Naive thymus-derived CD4-positive, alpha-beta T cell (primary cell): Measurements from ENCODE around the gene SRRM3. TPM values are rescaled to one million over a fixed set of nuclear protein-coding genes. Genes with fewer than 3 reads are reported as not detected.
"Not testable (repeated sequence)": the region's sequence is repeated elsewhere in the genome, so short reads cannot be mapped to it uniquely, and the experiment has no call there.

Experiments used
- ATAC-seq: fragments of 150-1000 bp; cut with Tn5 transposase; 2 replicates; pipeline ENCODE4 v1.10.0; 2021; ENCODE audit warnings: mild to moderate bottlenecking, moderate library complexity
- CTCF ChIA-PET: fragments of 350-600 bp; sonication (Branson Sonifier 250); formaldehyde crosslinking; loops from one replicate; lab custom pipeline; 2021; ENCODE audit warnings: antibody characterized with exemption; lab: Charles Lee
- POLR2A ChIA-PET: fragments of 350-600 bp; sonication (Branson Sonifier 250); formaldehyde crosslinking; loops from one replicate; lab custom pipeline; 2021; ENCODE audit warnings: antibody characterized with exemption, inconsistent platforms; lab: Charles Lee
- DNase-seq, 9 donors: peaks; one replicate each; pipeline versions ENCODE4 v3.0.0 to v3.0.0-alpha.2; 2020 to 2022; ENCODE audit warnings: mixed read lengths in 1 of 9
- H3K27ac ChIP-seq: one replicate; pipeline ENCODE4 v1.7.0; 2013; ENCODE audit warnings: mild to moderate bottlenecking, low read depth, low read length, moderate library complexity
- H3K27me3 ChIP-seq, 2 donors: one replicate each; pipeline ENCODE4 v1.7.0; 2013; ENCODE audit warnings: low read length in 2 of 2, mild to moderate bottlenecking in 2 of 2, moderate library complexity in 2 of 2; ENCODE audit not compliant: control insufficient read depth in 2 of 2, insufficient read depth in 2 of 2
- H3K36me3 ChIP-seq, 3 experiments: 1 replicate in 2 of 3; 2 replicates in 1 of 3; pipeline ENCODE4 v1.7.0; 2013; ENCODE audit warnings: low read length in 3 of 3, mild to moderate bottlenecking in 3 of 3, moderate library complexity in 1 of 3; ENCODE audit not compliant: insufficient read depth in 3 of 3, control insufficient read depth in 2 of 3
- H3K4me1 ChIP-seq, 2 donors: one replicate each; pipeline ENCODE4 v1.7.0; 2013; ENCODE audit warnings: low read length in 2 of 2, mild to moderate bottlenecking in 2 of 2, moderate library complexity in 1 of 2; ENCODE audit not compliant: control insufficient read depth in 2 of 2, insufficient read depth in 2 of 2
- H3K4me3 ChIP-seq: 2 replicates; pipeline ENCODE4 v1.7.0; 2013; ENCODE audit warnings: mild to moderate bottlenecking, low read length
- H3K9me3 ChIP-seq, 3 experiments: 1 replicate in 2 of 3; 2 replicates in 1 of 3; pipeline ENCODE4 v1.7.0; 2013; ENCODE audit warnings: low read length in 3 of 3; ENCODE audit not compliant: control insufficient read depth in 2 of 3
- H3K27ac Mint-ChIP-seq, 9 donors: one replicate each; pipeline ENCODE4 v1.8.0; 2020 to 2022; ENCODE audit warnings: mixed read lengths in 9 of 9, mild to moderate bottlenecking in 8 of 9, moderate library complexity in 5 of 9, inconsistent platforms in 2 of 9
- H3K27me3 Mint-ChIP-seq, 5 donors: one replicate each; pipeline ENCODE4 v1.8.0; 2021 to 2022; ENCODE audit warnings: mixed read lengths in 5 of 5, mild to moderate bottlenecking in 1 of 5
- H3K36me3 Mint-ChIP-seq, 5 donors: one replicate each; pipeline ENCODE4 v1.8.0; 2020 to 2022; ENCODE audit warnings: mixed read lengths in 5 of 5, mild to moderate bottlenecking in 3 of 5, inconsistent platforms in 1 of 5
- H3K4me1 Mint-ChIP-seq, 7 donors: one replicate each; pipeline ENCODE4 v1.8.0; 2020 to 2022; ENCODE audit warnings: mixed read lengths in 7 of 7, mild to moderate bottlenecking in 3 of 7, inconsistent platforms in 1 of 7
- H3K4me3 Mint-ChIP-seq, 10 donors: one replicate each; pipeline ENCODE4 v1.8.0; 2020 to 2022; ENCODE audit warnings: mild to moderate bottlenecking in 10 of 10, mixed read lengths in 10 of 10, moderate library complexity in 6 of 10, inconsistent platforms in 2 of 10
- H3K9me3 Mint-ChIP-seq, 11 donors: one replicate each; pipeline ENCODE4 v1.8.0; 2020 to 2022; ENCODE audit warnings: mixed read lengths in 11 of 11, mild to moderate bottlenecking in 4 of 11, inconsistent platforms in 1 of 11, moderate library complexity in 1 of 11
- intact Hi-C, 2 donors: fragments of 100-400 bp; cut with micrococcal nuclease; formaldehyde crosslinking; loops; one replicate each; pipeline ENCODE4 v1.15.1; 2023
- polyA plus RNA-seq, 2 donors: library from polyadenylated mRNA; unstranded; fragments of 300-500 nt; fragmentation: Illumina TruSeq; gene quantifications; one replicate each; pipeline ENCODE4 v1.2.3, GENCODE V29; 2021
- total RNA-seq, 6 experiments: library from RNA in 5 of 6; stranded (reverse) in 5 of 6; gene quantifications; 1 replicate in 5 of 6; 2 replicates in 1 of 6; pipeline ENCODE4 v1.2.3 and lab custom pipeline; 2021 to 2026

SRRM3 gene
- total and polyA plus RNA-seq, 7 experiments from 2014 or later = not detected

GRCh38 chr7:76311838-76312237 lies 110.1 kb downstream of the SRRM3 start:
- H3K36me3 Mint-ChIP-seq, ATAC-seq, H3K27ac ChIP-seq, H3K36me3 ChIP-seq, H3K4me3 ChIP-seq, H3K27ac Mint-ChIP-seq, H3K9me3 Mint-ChIP-seq, DNase-seq, H3K4me1 ChIP-seq, H3K9me3 ChIP-seq, H3K27me3 ChIP-seq, H3K4me3 Mint-ChIP-seq, H3K27me3 Mint-ChIP-seq: not testable (repeated sequence)
- peaks cover 5 to 11% (median 6%) of the 10 kb centered on the region in 7 donors for H3K4me1 Mint-ChIP-seq
- intact Hi-C loops = loop anchor here (5.0 to 10.0 kb wide), 2 partner anchors 397 to 445 kb away; partner anchors contain the start of gene POR (in 2 of the 2)
- ChIA-PET POLR2A (interaction anchor here (0.6 kb wide), 1 partner anchor 109 kb away, joined by 3 read pairs; no protein-coding TSS in a partner anchor), CTCF (interaction anchor here (0.6 to 8.0 kb wide), 5 partner anchors 13 to 164 kb away, joined by 4 to 79 read pairs (median 4); no protein-coding TSS in a partner anchor)

- H3K4me3 Mint-ChIP-seq = peak overlapping the region in 4 of 10 donors; percentile 33 to 70 (median 60)
- Histone ChIP-seq H3K9me3 (no peaks in the 10 kb centered on the region), H3K4me1 (peaks cover 11 to 12% of the 10 kb centered on the region in 2 donors), H3K27ac (no peak overlapping the region), H3K36me3 (peaks cover 0 to 6% (median 0%) of the 10 kb centered on the region in 3 experiments), H3K27me3 (no peaks in the 10 kb centered on the region), H3K4me3 (no peak overlapping the region)
- H3K27me3 Mint-ChIP-seq = no peaks in the 10 kb centered on the region
- DNase-seq = peak; percentile 90 to 97 (median 93)
- ChIA-PET POLR2A (interaction anchor here (0.6 to 2.2 kb wide), 10 partner anchors 10 to 136 kb away, joined by 3 to 10 read pairs (median 4); partner anchors contain the start of gene YWHAG), CTCF (interaction anchor here (0.6 to 8.0 kb wide), 22 partner anchors 9 to 181 kb away, joined by 3 to 79 read pairs (median 4); no protein-coding TSS in a partner anchor)
- H3K27ac Mint-ChIP-seq = peak overlapping the region in 3 of 9 donors; percentile 8 to 86 (median 64)
- ATAC-seq = peak; percentile 85
- no peaks in the 10 kb centered on the region for H3K36me3 Mint-ChIP-seq
- H3K9me3 Mint-ChIP-seq = peaks cover 0 to 3% (median 0%) of the 10 kb centered on the region in 11 donors
- H3K4me1 Mint-ChIP-seq = peaks cover 13 to 27% (median 23%) of the 10 kb centered on the region in 7 donors
- intact Hi-C loops = loop anchor here (1.0 to 10.0 kb wide), 7 partner anchors 11 to 448 kb away; partner anchors contain the start of genes POR (in 2 of the 2) and YWHAG (in 1 of the 2)
Measured at GRCh38 chr7:76314042-76314721, 112.5 kb downstream of the SRRM3 start.

GRCh38 chr7:76314740-76315139 lies 113.0 kb downstream of the SRRM3 start:
- intact Hi-C loops = loop anchor here (1.0 to 10.0 kb wide), 9 partner anchors 11 to 1383 kb away; partner anchors contain the start of genes POR (in 2 of the 2), RSBN1L (in 1 of the 2) and YWHAG (in 1 of the 2)

GRCh38 chr7:76315364-76315763 lies 113.7 kb downstream of the SRRM3 start:
- H3K36me3 Mint-ChIP-seq = peaks cover 0 to 2% (median 0%) of the 10 kb centered on the region in 5 donors
- no peaks in the 10 kb centered on the region for H3K27me3 Mint-ChIP-seq
- H3K9me3 Mint-ChIP-seq = peaks cover 0 to 3% (median 0%) of the 10 kb centered on the region in 11 donors
- peaks cover 13 to 32% (median 29%) of the 10 kb centered on the region in 7 donors for H3K4me1 Mint-ChIP-seq
- H3K27ac Mint-ChIP-seq = peak overlapping the region in 1 of 9 donors; percentile 38
- DNase-seq (no peak), ATAC-seq (no peak)
- intact Hi-C loops = loop anchor here (5.0 to 10.0 kb wide), 3 partner anchors 33 to 1382 kb away; partner anchors contain the start of genes POR (in 2 of the 2) and RSBN1L (in 1 of the 2)
- Histone ChIP-seq H3K36me3 (peaks cover 0 to 6% (median 0%) of the 10 kb centered on the region in 3 experiments), H3K4me1 (peaks cover 12 to 17% of the 10 kb centered on the region in 2 donors), H3K4me3 (no peak overlapping the region), H3K27ac (no peak overlapping the region), H3K27me3 (no peaks in the 10 kb centered on the region), H3K9me3 (no peaks in the 10 kb centered on the region)
- H3K4me3 Mint-ChIP-seq = no peak overlapping the region
- ChIA-PET POLR2A (interaction anchor here (0.6 to 1.8 kb wide), 2 partner anchors 44 to 77 kb away, joined by 3 to 4 read pairs; partner anchors contain the start of gene YWHAG), CTCF (interaction anchor here (0.6 to 8.0 kb wide), 9 partner anchors 11 to 449 kb away, joined by 3 to 79 read pairs (median 4); no protein-coding TSS in a partner anchor)

More at GRCh38 chr7:76314740-76315139, 113.0 kb downstream of the SRRM3 start:
- not testable (repeated sequence) for H3K9me3 ChIP-seq, H3K36me3 ChIP-seq, H3K9me3 Mint-ChIP-seq, H3K4me3 Mint-ChIP-seq, H3K36me3 Mint-ChIP-seq, H3K27ac ChIP-seq, H3K4me3 ChIP-seq, ATAC-seq, H3K27me3 Mint-ChIP-seq, H3K27me3 ChIP-seq, DNase-seq, H3K27ac Mint-ChIP-seq
- POLR2A ChIA-PET = interaction anchor here (0.6 to 2.2 kb wide), 11 partner anchors 10 to 136 kb away, joined by 3 to 10 read pairs (median 4); partner anchors contain the start of gene YWHAG
- H3K4me1 ChIP-seq = peaks cover 12 to 16% of the 10 kb centered on the region in 2 donors
- H3K4me1 Mint-ChIP-seq = peaks cover 13 to 30% (median 25%) of the 10 kb centered on the region in 7 donors
- CTCF ChIA-PET = interaction anchor here (0.7 to 8.0 kb wide), 14 partner anchors 8 to 182 kb away, joined by 3 to 79 read pairs (median 4); no protein-coding TSS in a partner anchor

- CTCF ChIA-PET = interaction anchor here (0.6 to 8.0 kb wide), 8 partner anchors 20 to 140 kb away, joined by 3 to 79 read pairs (median 10); partner anchors contain the start of gene YWHAG
- Mint-ChIP-seq H3K4me1 (peaks cover 13 to 35% (median 29%) of the 10 kb centered on the region in 7 donors), H3K27me3 (no peaks in the 10 kb centered on the region), H3K27ac (peak overlapping the region; percentile 76 to 99 (median 94)), H3K36me3 (peaks cover 0 to 2% (median 0%) of the 10 kb centered on the region in 5 donors), H3K4me3 (peak overlapping the region; percentile 84 to 98 (median 94)), H3K9me3 (peaks cover 0 to 2% (median 0%) of the 10 kb centered on the region in 11 donors)
- POLR2A ChIA-PET = interaction anchor here (0.7 to 5.4 kb wide), 16 partner anchors 11 to 163 kb away, joined by 3 to 57 read pairs (median 4); partner anchors contain the start of genes HSPB1 and YWHAG
- Histone ChIP-seq H3K27me3 (no peaks in the 10 kb centered on the region), H3K4me1 (peaks cover 12 to 17% of the 10 kb centered on the region in 2 donors), H3K27ac (peak overlapping the region; percentile 88), H3K4me3 (peak overlapping the region; percentile 94), H3K9me3 (no peaks in the 10 kb centered on the region), H3K36me3 (peaks cover 0 to 6% (median 0%) of the 10 kb centered on the region in 3 experiments)
- DNase-seq (peak in 2 of 9 donors; percentile 1 to 7), ATAC-seq (no peak)
- intact Hi-C loops = loop anchor here (5.0 to 10.0 kb wide), 3 partner anchors 35 to 1380 kb away; partner anchors contain the start of genes POR (in 2 of the 2) and RSBN1L (in 1 of the 2)
Measured at GRCh38 chr7:76316984-76317781, 115.5 kb downstream of the SRRM3 start.
